Measurements from ENCODE around the gene LIPC. TPM values are rescaled to one million over a fixed set of nuclear protein-coding genes. Genes with fewer than 3 reads are reported as not detected.

LIPC gene
- total and polyA plus RNA-seq, 9 of the 15 experiments (the other 6 are each of a cell fraction or from before 2014, with no cell fraction given) = 0.07 to 0.41 (median 0.11) TPM; not detected in 2

GRCh38 chr15:58492661-58493397 is 61.0 kb downstream of the LIPC start (continued):
- TF ChIP-seq, protein P1, sequence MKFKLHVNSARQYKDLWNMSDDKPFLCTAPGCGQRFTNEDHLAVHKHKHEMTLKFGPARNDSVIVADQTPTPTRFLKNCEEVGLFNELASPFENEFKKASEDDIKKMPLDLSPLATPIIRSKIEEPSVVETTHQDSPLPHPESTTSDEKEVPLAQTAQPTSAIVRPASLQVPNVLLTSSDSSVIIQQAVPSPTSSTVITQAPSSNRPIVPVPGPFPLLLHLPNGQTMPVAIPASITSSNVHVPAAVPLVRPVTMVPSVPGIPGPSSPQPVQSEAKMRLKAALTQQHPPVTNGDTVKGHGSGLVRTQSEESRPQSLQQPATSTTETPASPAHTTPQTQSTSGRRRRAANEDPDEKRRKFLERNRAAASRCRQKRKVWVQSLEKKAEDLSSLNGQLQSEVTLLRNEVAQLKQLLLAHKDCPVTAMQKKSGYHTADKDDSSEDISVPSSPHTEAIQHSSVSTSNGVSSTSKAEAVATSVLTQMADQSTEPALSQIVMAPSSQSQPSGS (CRISPR knock-in tag; IDR thresholded peaks at IDR 0.05) = no peak
- TF ChIP-seq EP400 (IDR thresholded peaks at IDR 0.05) (0 out of 2 replicates have a peak, but pooled peaks have one; percentile 20), CBFA2T3 (IDR thresholded peaks at IDR 0.05) (peak; percentile 24; the same call in 1 of the 2 replicates), LEF1 (IDR thresholded peaks at IDR 0.05) (0 out of 2 replicates have a peak, but pooled peaks have one; percentile 21), ZSCAN29 (IDR thresholded peaks at IDR 0.05) (no peak), RBBP5 (IDR thresholded peaks at IDR 0.05; ENCODE audit: borderline replicate concordance, insufficient read depth, low read length, poor library complexity, severe bottlenecking) (no peak), CXXC5 (CRISPR knock-in tag; IDR thresholded peaks at IDR 0.05) (no peak), YBX1 (IDR thresholded peaks at IDR 0.05) (no peak), NCOA2 (IDR thresholded peaks at IDR 0.05; ENCODE audit: partially characterized antibody in 2 of 2) (no peak), SMARCA4 (IDR thresholded peaks at IDR 0.05) (peak; percentile 78), MAFG (tag; conservative IDR thresholded peaks at IDR 0.05) (peak; percentile 100), ETV1 (tag; conservative IDR thresholded peaks at IDR 0.05; ENCODE audit: low read depth) (no peak), MXI1 (IDR thresholded peaks at IDR 0.05; ENCODE audit: low read depth, low read length) (no peak), FOSL1 (tag; conservative IDR thresholded peaks at IDR 0.05) (peak; percentile 44; the same call in 1 of the 2 replicates)
- TF ChIP-seq, protein P2, sequence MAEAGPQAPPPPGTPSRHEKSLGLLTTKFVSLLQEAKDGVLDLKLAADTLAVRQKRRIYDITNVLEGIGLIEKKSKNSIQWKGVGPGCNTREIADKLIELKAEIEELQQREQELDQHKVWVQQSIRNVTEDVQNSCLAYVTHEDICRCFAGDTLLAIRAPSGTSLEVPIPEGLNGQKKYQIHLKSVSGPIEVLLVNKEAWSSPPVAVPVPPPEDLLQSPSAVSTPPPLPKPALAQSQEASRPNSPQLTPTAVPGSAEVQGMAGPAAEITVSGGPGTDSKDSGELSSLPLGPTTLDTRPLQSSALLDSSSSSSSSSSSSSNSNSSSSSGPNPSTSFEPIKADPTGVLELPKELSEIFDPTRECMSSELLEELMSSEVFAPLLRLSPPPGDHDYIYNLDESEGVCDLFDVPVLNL (CRISPR knock-in tag; IDR thresholded peaks at IDR 0.05; ENCODE audit: low read depth) = no peak
- TF ChIP-seq, protein P3, sequence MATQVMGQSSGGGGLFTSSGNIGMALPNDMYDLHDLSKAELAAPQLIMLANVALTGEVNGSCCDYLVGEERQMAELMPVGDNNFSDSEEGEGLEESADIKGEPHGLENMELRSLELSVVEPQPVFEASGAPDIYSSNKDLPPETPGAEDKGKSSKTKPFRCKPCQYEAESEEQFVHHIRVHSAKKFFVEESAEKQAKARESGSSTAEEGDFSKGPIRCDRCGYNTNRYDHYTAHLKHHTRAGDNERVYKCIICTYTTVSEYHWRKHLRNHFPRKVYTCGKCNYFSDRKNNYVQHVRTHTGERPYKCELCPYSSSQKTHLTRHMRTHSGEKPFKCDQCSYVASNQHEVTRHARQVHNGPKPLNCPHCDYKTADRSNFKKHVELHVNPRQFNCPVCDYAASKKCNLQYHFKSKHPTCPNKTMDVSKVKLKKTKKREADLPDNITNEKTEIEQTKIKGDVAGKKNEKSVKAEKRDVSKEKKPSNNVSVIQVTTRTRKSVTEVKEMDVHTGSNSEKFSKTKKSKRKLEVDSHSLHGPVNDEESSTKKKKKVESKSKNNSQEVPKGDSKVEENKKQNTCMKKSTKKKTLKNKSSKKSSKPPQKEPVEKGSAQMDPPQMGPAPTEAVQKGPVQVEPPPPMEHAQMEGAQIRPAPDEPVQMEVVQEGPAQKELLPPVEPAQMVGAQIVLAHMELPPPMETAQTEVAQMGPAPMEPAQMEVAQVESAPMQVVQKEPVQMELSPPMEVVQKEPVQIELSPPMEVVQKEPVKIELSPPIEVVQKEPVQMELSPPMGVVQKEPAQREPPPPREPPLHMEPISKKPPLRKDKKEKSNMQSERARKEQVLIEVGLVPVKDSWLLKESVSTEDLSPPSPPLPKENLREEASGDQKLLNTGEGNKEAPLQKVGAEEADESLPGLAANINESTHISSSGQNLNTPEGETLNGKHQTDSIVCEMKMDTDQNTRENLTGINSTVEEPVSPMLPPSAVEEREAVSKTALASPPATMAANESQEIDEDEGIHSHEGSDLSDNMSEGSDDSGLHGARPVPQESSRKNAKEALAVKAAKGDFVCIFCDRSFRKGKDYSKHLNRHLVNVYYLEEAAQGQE (IDR thresholded peaks at IDR 0.05; ENCODE audit: borderline replicate concordance) = no peak
- TF ChIP-seq, protein P3 (CRISPR knock-in tag; IDR thresholded peaks at IDR 0.05; ENCODE audit: low read depth) = no peak
